Loucy (cell line): ENCODE results near the gene FBLN2.
"Not testable (repeated sequence)": the region's sequence is repeated elsewhere in the genome, so short reads cannot be mapped to it uniquely, and the experiment has no call there.

Experiments used
- H2AFZ ChIP-seq: fragments of 200-600 bp; sonication (generic); 2 replicates; pipeline ENCODE4 v1.6.0; 2016; ENCODE audit warnings: antibody characterized with exemption, mild to moderate bottlenecking, low read length, moderate library complexity
- H3F3A ChIP-seq: fragments of 200-600 bp; 2 replicates; pipeline ENCODE4 v1.6.0; 2016; ENCODE audit warnings: antibody characterized with exemption, low read depth, mild to moderate bottlenecking
- H3K27me3 ChIP-seq: fragments of 200-600 bp; sonication (generic); 2 replicates; pipeline ENCODE4 v1.6.1; 2014; ENCODE audit warnings: low read length, mild to moderate bottlenecking; ENCODE audit not compliant: insufficient read depth, poor library complexity, severe bottlenecking
- H3K36me3 ChIP-seq: fragments of 200-600 bp; sonication (generic); 2 replicates; pipeline ENCODE4 v1.6.1; 2016; ENCODE audit warnings: low read length; ENCODE audit not compliant: insufficient read depth
- H3K4me1 ChIP-seq: fragments of 200-600 bp; sonication (generic); 2 replicates; pipeline ENCODE4 v1.5.1; 2014; ENCODE audit warnings: low read length, mild to moderate bottlenecking; ENCODE audit not compliant: insufficient read depth, poor library complexity, severe bottlenecking
- H3K4me2 ChIP-seq: fragments of 200-600 bp; sonication (generic); 2 replicates; pipeline ENCODE4 v1.6.0; 2014; ENCODE audit warnings: antibody characterized with exemption, low read length, low read depth, mild to moderate bottlenecking; ENCODE audit not compliant: poor library complexity, severe bottlenecking
- H3K4me3 ChIP-seq: fragments of 200-600 bp; sonication (generic); 2 replicates; pipeline ENCODE4 v1.5.1; 2014; ENCODE audit warnings: low read length, mild to moderate bottlenecking, mixed read lengths; ENCODE audit not compliant: poor library complexity, severe bottlenecking
- H3K79me2 ChIP-seq: fragments of 200-600 bp; sonication (generic); 2 replicates; pipeline ENCODE4 v1.6.1; 2014; ENCODE audit warnings: low read length; ENCODE audit not compliant: insufficient read depth
- H3K9ac ChIP-seq: fragments of 200-600 bp; sonication (generic); 2 replicates; pipeline ENCODE4 v1.6.0; 2014; ENCODE audit warnings: mild to moderate bottlenecking, low read depth, low read length, moderate library complexity; ENCODE audit not compliant: poor library complexity, severe bottlenecking
- H3K9me2 ChIP-seq: fragments of 200-600 bp; sonication (generic); replicated peaks from 2 replicates; pipeline ENCODE4 v1.6.1; 2016; ENCODE audit warnings: low read depth, low read length, mixed read lengths
- H3K9me3 ChIP-seq: fragments of 200-600 bp; sonication (generic); 2 replicates; pipeline ENCODE4 v1.6.1; 2014; ENCODE audit warnings: mild to moderate bottlenecking, antibody characterized with exemption, low read length, low read depth; ENCODE audit not compliant: insufficient read depth
- H4K20me1 ChIP-seq: fragments of 200-600 bp; sonication (generic); 2 replicates; pipeline ENCODE4 v1.6.0; 2014; ENCODE audit warnings: antibody characterized with exemption, low read length, mild to moderate bottlenecking; ENCODE audit not compliant: insufficient read depth, poor library complexity, severe bottlenecking
- CTCF ChIP-seq: fragments of 200-600 bp; sonication (generic); conservative IDR thresholded peaks from 2 replicates; pipeline ENCODE4 v1.5.1; 2014; ENCODE audit warnings: mild to moderate bottlenecking, antibody characterized with exemption, low read length
- EZH2phosphoT487 ChIP-seq: fragments of 200-600 bp; IDR thresholded peaks from 2 replicates; pipeline ENCODE4 v1.6.1; 2018; ENCODE audit warnings: antibody characterized with exemption, mild to moderate bottlenecking, moderate library complexity, borderline replicate concordance

FBLN2 gene

GRCh38 chr3:13559764-13560525 lies 11.0 kb downstream of the FBLN2 start:
- Histone ChIP-seq H3K4me1 (peaks cover 34% of the 10 kb centered on the region), H3K79me2 (no peaks in the 10 kb centered on the region), H3F3A (no peaks in the 10 kb centered on the region), H3K9ac (no peak overlapping the region), H3K36me3 (no peaks in the 10 kb centered on the region), H3K4me3 (no peak overlapping the region), H3K9me3 (no peaks in the 10 kb centered on the region), H2AFZ (no peak overlapping the region), H4K20me1 (no peaks in the 10 kb centered on the region), H3K9me2 (no peaks in the 10 kb centered on the region), H3K4me2 (no peak overlapping the region), H3K27me3 (no peaks in the 10 kb centered on the region)
- TF ChIP-seq EZH2phosphoT487 (no peak), CTCF (no peak)

- peaks cover 27% of the 10 kb centered on the region for H3K4me1 ChIP-seq
- H3K9ac ChIP-seq = no peak overlapping the region
- no peaks in the 10 kb centered on the region for H3F3A ChIP-seq
- no peak overlapping the region for H2AFZ ChIP-seq
- no peak overlapping the region for H3K4me2 ChIP-seq
- no peaks in the 10 kb centered on the region for H3K79me2 ChIP-seq
- H3K27me3 ChIP-seq = no peaks in the 10 kb centered on the region
- H3K9me2 ChIP-seq = no peaks in the 10 kb centered on the region
- H3K36me3 ChIP-seq = no peaks in the 10 kb centered on the region
- no peak for TF ChIP-seq CTCF
- TF ChIP-seq EZH2phosphoT487 = no peak
- no peaks in the 10 kb centered on the region for H4K20me1 ChIP-seq
- H3K4me3 ChIP-seq = no peak overlapping the region
- H3K9me3 ChIP-seq = no peaks in the 10 kb centered on the region
These were observed 12.5 kb downstream of the FBLN2 start for GRCh38 chr3:13561376-13561775.

GRCh38 chr3:13561967-13562366 lies 13.0 kb downstream of the FBLN2 start:
- H3K9ac ChIP-seq = no peak overlapping the region
- no peaks in the 10 kb centered on the region for H3F3A ChIP-seq
- H3K4me2 ChIP-seq = no peak overlapping the region
- TF ChIP-seq EZH2phosphoT487 (no peak), CTCF (no peak)
- no peaks in the 10 kb centered on the region for H3K27me3 ChIP-seq
- no peak overlapping the region for H2AFZ ChIP-seq
- H3K36me3 ChIP-seq = no peaks in the 10 kb centered on the region
- H3K9me2 ChIP-seq = no peaks in the 10 kb centered on the region
- H3K79me2 ChIP-seq = no peaks in the 10 kb centered on the region
- H3K4me1 ChIP-seq = peaks cover 21% of the 10 kb centered on the region
- H3K4me3 ChIP-seq = no peak overlapping the region
- no peaks in the 10 kb centered on the region for H4K20me1 ChIP-seq
- H3K9me3 ChIP-seq = no peaks in the 10 kb centered on the region

GRCh38 chr3:13562421-13562820 lies 13.5 kb downstream of the FBLN2 start:
- H3K9me2 ChIP-seq, H2AFZ ChIP-seq, H3K9me3 ChIP-seq, H3K9ac ChIP-seq, H3K27me3 ChIP-seq, H3K4me2 ChIP-seq, H3F3A ChIP-seq, H3K4me3 ChIP-seq, H3K79me2 ChIP-seq, H4K20me1 ChIP-seq, H3K36me3 ChIP-seq: not testable (repeated sequence)
- peaks cover 16% of the 10 kb centered on the region for H3K4me1 ChIP-seq
